GM23338 (cell line): ENCODE data around the gene RAB36. TPM values are rescaled to one million over a fixed set of nuclear protein-coding genes. Genes with fewer than 3 reads are reported as not detected.

Source experiments
- ATAC-seq: fragments of 200-7000 bp; cut with Tn5 transposase; 3 replicates; pipeline ENCODE4 v1.9.1; 2020
- DNase-seq: peaks from one replicate; pipeline ENCODE4 v3.0.0-alpha.2; 2015; ENCODE audit warnings: low spot score
- H2AFZ ChIP-seq: fragments of 200-600 bp; sonication (generic); 2 replicates; pipeline ENCODE4 v1.8.0; 2016; ENCODE audit warnings: antibody characterized with exemption, mild to moderate bottlenecking, moderate library complexity
- H3F3A ChIP-seq: fragments of 200-600 bp; sonication (generic); replicated peaks from 2 replicates; pipeline ENCODE4 v1.8.0; 2017; ENCODE audit warnings: antibody characterized with exemption, mixed run types, low read depth
- H3K27ac ChIP-seq: fragments of 200-600 bp; sonication (generic); 2 replicates; pipeline ENCODE4 v1.6.1; 2016; ENCODE audit warnings: low read depth
- H3K27me3 ChIP-seq: fragments of 200-600 bp; sonication (generic); 2 replicates; pipeline ENCODE4 v1.8.0; 2016; ENCODE audit warnings: mild to moderate bottlenecking, mixed run types, moderate library complexity; ENCODE audit not compliant: insufficient read depth
- H3K36me3 ChIP-seq: fragments of 200-600 bp; sonication (generic); 2 replicates; pipeline ENCODE4 v1.8.0; 2016; ENCODE audit warnings: mild to moderate bottlenecking; ENCODE audit not compliant: insufficient read depth
- H3K4me1 ChIP-seq: fragments of 200-600 bp; sonication (generic); 2 replicates; pipeline ENCODE4 v1.8.0; 2016; ENCODE audit warnings: mild to moderate bottlenecking, moderate library complexity; ENCODE audit not compliant: insufficient read depth
- H3K4me2 ChIP-seq: fragments of 200-600 bp; sonication (generic); 2 replicates; pipeline ENCODE4 v1.7.1; 2017; ENCODE audit warnings: mixed run types
- H3K4me3 ChIP-seq: fragments of 200-600 bp; sonication (generic); 2 replicates; pipeline ENCODE4 v1.6.1; 2016; ENCODE audit warnings: mixed run types
- H3K79me2 ChIP-seq: fragments of 200-600 bp; sonication (generic); replicated peaks from 2 replicates; pipeline ENCODE4 v1.8.0; 2017; ENCODE audit warnings: mild to moderate bottlenecking; ENCODE audit not compliant: insufficient read depth
- H3K9me2 ChIP-seq: fragments of 200-600 bp; sonication (generic); 2 replicates; pipeline ENCODE4 v1.8.0; 2017; ENCODE audit not compliant: insufficient read depth
- H4K20me1 ChIP-seq: fragments of 200-600 bp; sonication (generic); replicated peaks from 2 replicates; pipeline ENCODE4 v1.8.0; 2017; ENCODE audit warnings: mild to moderate bottlenecking; ENCODE audit not compliant: insufficient read depth
- H3K27ac Mint-ChIP-seq: 2 replicates; pipeline ENCODE4 v1.8.0; 2020; ENCODE audit warnings: inconsistent platforms, mild to moderate bottlenecking, moderate library complexity, mixed read lengths
- H3K27me3 Mint-ChIP-seq: 3 replicates; pipeline ENCODE4 v1.8.0; 2022; ENCODE audit warnings: low read depth, mild to moderate bottlenecking, moderate library complexity, mixed read lengths, inconsistent platforms; ENCODE audit not compliant: insufficient read depth, poor library complexity
- H3K36me3 Mint-ChIP-seq: 3 replicates; pipeline ENCODE4 v1.8.0; 2021; ENCODE audit warnings: low read depth, mild to moderate bottlenecking, inconsistent platforms, moderate library complexity, mixed read lengths
- H3K4me1 Mint-ChIP-seq: 3 replicates; pipeline ENCODE4 v1.8.0; 2020; ENCODE audit warnings: mild to moderate bottlenecking, inconsistent platforms, mixed read lengths
- H3K4me3 Mint-ChIP-seq: 3 replicates; pipeline ENCODE4 v1.8.0; 2021; ENCODE audit warnings: moderate library complexity, mild to moderate bottlenecking, inconsistent platforms, mixed read lengths
- H3K9me3 Mint-ChIP-seq: 3 replicates; pipeline ENCODE4 v1.8.0; 2020; ENCODE audit warnings: moderate library complexity, mild to moderate bottlenecking, inconsistent platforms, mixed read lengths
- CREB1 ChIP-seq: fragments of 250-450 bp; sonication (Bioruptor Pico); IDR thresholded peaks from 2 replicates; pipeline ENCODE4 v1.5.0; 2020; ENCODE audit warnings: low read depth, mild to moderate bottlenecking, moderate library complexity
- CTCF ChIP-seq, 2 experiments: fragments of 200-600 bp in 1 of 2; sonication (generic) in 1 of 2; conservative IDR thresholded peaks; 2 replicates each; pipeline versions ENCODE4 v1.5.1 to v1.6.1; 2016 to 2017; ENCODE audit warnings: antibody characterized with exemption in 2 of 2, low read depth in 2 of 2, mild to moderate bottlenecking in 2 of 2, moderate library complexity in 1 of 2
- ETS1 ChIP-seq: IDR thresholded peaks from 2 replicates; pipeline ENCODE4 v1.6.1; 2016; ENCODE audit warnings: antibody characterized with exemption
- EZH2 ChIP-seq: fragments of 200-600 bp; sonication (generic); IDR thresholded peaks from one replicate; pipeline ENCODE4 v1.8.0; 2017; ENCODE audit warnings: antibody characterized with exemption, mild to moderate bottlenecking, low read depth; ENCODE audit not compliant: unreplicated experiment
- EZH2phosphoT487 ChIP-seq: fragments of 200-600 bp; sonication (generic); IDR thresholded peaks from one replicate; pipeline ENCODE4 v1.8.1; 2018; ENCODE audit warnings: antibody characterized with exemption; ENCODE audit not compliant: unreplicated experiment
- JUNB ChIP-seq: IDR thresholded peaks from one replicate; pipeline ENCODE4 v1.6.1; 2016; ENCODE audit warnings: antibody characterized with exemption; ENCODE audit not compliant: unreplicated experiment
- NANOG ChIP-seq: IDR thresholded peaks from 2 replicates; pipeline ENCODE4 v1.6.1; 2016; ENCODE audit warnings: antibody characterized with exemption, borderline replicate concordance
- POLR2AphosphoS5 ChIP-seq: IDR thresholded peaks from 2 replicates; pipeline ENCODE4 v1.6.1; 2016; ENCODE audit warnings: antibody characterized with exemption, low read depth
- REST ChIP-seq: IDR thresholded peaks from one replicate; pipeline ENCODE4 v1.6.1; 2018; ENCODE audit warnings: antibody characterized with exemption; ENCODE audit not compliant: unreplicated experiment
- STAT1 ChIP-seq: IDR thresholded peaks from one replicate; pipeline ENCODE4 v1.6.1; 2016; ENCODE audit warnings: antibody characterized with exemption; ENCODE audit not compliant: unreplicated experiment
- ZNF114 ChIP-seq: fragments of 250-450 bp; sonication (Bioruptor Pico); IDR thresholded peaks from 2 replicates; pipeline ENCODE4 v1.5.0; 2020; ENCODE audit warnings: mild to moderate bottlenecking, moderate library complexity
- ZNF331 ChIP-seq: fragments of 250-450 bp; sonication (Bioruptor Pico); IDR thresholded peaks from 2 replicates; pipeline ENCODE4 v1.5.0; 2020; ENCODE audit warnings: low read depth, mild to moderate bottlenecking, moderate library complexity
- polyA plus RNA-seq: library from polyadenylated mRNA; unstranded; fragments of >200 nt; fragmentation: Nextera tagmentation; extraction: Ambion mirVana; gene quantifications from 2 replicates; pipeline ENCODE4 v1.2.1, GENCODE V29; 2016
- total RNA-seq: library from RNA; depleted of rRNA; stranded (reverse); fragments of >200 nt; shearing (Covaris generic); gene quantifications from 2 replicates; pipeline ENCODE4 v1.2.3, GENCODE V29; 2014
- TF ChIP-seq, protein P1 (sequence below): fragments of 250-450 bp; sonication (Bioruptor Pico); IDR thresholded peaks from 2 replicates; pipeline ENCODE4 v1.5.0; 2020; ENCODE audit warnings: mild to moderate bottlenecking, moderate library complexity

The RAB36 gene
- total and polyA plus RNA-seq, 2 experiments from 2014 or later: 0.58 to 1.2 TPM

GRCh38 chr22:23118647-23119493, 26.4 kb upstream of the RAB36 start:
- Histone ChIP-seq H3K4me3 (no peak overlapping the region), H3K4me1 (no peaks in the 10 kb centered on the region; the same call in 1 of the 2 replicates), H3K27ac (no peak overlapping the region), H4K20me1 (no peaks in the 10 kb centered on the region), H3K27me3 (no peaks in the 10 kb centered on the region), H3K79me2 (no peaks in the 10 kb centered on the region), H3K36me3 (no peaks in the 10 kb centered on the region), H2AFZ (no peak overlapping the region), H3K4me2 (no peak overlapping the region), H3F3A (no peaks in the 10 kb centered on the region), H3K9me2 (no peaks in the 10 kb centered on the region)
- TF ChIP-seq CREB1 (CRISPR knock-in tag) (no peak), JUNB (no peak), CTCF (conservative IDR thresholded peaks at IDR 0.05; ENCODE audit: low read depth in 2 of 2) (no peak), EZH2 (no peak), ZNF114 (no peak), STAT1 (no peak), NANOG (no peak), ETS1 (no peak), EZH2phosphoT487 (no peak), ZNF331 (CRISPR knock-in tag) (no peak), REST (no peak), POLR2AphosphoS5 (no peak)
- TF ChIP-seq, protein P1, sequence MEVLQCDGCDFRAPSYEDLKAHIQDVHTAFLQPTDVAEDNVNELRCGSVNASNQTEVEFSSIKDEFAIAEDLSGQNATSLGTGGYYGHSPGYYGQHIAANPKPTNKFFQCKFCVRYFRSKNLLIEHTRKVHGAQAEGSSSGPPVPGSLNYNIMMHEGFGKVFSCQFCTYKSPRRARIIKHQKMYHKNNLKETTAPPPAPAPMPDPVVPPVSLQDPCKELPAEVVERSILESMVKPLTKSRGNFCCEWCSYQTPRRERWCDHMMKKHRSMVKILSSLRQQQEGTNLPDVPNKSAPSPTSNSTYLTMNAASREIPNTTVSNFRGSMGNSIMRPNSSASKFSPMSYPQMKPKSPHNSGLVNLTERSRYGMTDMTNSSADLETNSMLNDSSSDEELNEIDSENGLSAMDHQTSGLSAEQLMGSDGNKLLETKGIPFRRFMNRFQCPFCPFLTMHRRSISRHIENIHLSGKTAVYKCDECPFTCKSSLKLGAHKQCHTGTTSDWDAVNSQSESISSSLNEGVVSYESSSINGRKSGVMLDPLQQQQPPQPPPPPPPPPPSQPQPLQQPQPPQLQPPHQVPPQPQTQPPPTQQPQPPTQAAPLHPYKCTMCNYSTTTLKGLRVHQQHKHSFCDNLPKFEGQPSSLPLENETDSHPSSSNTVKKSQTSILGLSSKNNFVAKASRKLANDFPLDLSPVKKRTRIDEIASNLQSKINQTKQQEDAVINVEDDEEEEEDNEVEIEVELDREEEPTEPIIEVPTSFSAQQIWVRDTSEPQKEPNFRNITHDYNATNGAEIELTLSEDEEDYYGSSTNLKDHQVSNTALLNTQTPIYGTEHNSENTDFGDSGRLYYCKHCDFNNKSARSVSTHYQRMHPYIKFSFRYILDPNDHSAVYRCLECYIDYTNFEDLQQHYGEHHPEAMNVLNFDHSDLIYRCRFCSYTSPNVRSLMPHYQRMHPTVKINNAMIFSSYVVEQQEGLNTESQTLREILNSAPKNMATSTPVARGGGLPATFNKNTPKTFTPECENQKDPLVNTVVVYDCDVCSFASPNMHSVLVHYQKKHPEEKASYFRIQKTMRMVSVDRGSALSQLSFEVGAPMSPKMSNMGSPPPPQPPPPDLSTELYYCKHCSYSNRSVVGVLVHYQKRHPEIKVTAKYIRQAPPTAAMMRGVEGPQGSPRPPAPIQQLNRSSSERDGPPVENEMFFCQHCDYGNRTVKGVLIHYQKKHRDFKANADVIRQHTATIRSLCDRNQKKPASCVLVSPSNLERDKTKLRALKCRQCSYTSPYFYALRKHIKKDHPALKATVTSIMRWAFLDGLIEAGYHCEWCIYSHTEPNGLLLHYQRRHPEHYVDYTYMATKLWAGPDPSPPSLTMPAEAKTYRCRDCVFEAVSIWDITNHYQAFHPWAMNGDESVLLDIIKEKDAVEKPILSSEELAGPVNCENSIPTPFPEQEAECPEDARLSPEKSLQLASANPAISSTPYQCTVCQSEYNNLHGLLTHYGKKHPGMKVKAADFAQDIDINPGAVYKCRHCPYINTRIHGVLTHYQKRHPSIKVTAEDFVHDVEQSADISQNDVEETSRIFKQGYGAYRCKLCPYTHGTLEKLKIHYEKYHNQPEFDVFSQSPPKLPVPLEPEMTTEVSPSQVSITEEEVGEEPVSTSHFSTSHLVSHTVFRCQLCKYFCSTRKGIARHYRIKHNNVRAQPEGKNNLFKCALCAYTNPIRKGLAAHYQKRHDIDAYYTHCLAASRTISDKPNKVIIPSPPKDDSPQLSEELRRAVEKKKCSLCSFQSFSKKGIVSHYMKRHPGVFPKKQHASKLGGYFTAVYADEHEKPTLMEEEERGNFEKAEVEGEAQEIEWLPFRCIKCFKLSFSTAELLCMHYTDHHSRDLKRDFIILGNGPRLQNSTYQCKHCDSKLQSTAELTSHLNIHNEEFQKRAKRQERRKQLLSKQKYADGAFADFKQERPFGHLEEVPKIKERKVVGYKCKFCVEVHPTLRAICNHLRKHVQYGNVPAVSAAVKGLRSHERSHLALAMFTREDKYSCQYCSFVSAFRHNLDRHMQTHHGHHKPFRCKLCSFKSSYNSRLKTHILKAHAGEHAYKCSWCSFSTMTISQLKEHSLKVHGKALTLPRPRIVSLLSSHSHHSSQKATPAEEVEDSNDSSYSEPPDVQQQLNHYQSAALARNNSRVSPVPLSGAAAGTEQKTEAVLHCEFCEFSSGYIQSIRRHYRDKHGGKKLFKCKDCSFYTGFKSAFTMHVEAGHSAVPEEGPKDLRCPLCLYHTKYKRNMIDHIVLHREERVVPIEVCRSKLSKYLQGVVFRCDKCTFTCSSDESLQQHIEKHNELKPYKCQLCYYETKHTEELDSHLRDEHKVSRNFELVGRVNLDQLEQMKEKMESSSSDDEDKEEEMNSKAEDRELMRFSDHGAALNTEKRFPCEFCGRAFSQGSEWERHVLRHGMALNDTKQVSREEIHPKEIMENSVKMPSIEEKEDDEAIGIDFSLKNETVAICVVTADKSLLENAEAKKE: no peak
- no peaks in the 10 kb centered on the region for H3K9me3 Mint-ChIP-seq
- no peak overlapping the region for H3K4me3 Mint-ChIP-seq
- H3K36me3 Mint-ChIP-seq: no peaks in the 10 kb centered on the region
- H3K4me1 Mint-ChIP-seq: peaks cover 7% of the 10 kb centered on the region
- DNase-seq: no peak
- ATAC-seq: no peak
- peaks cover 8% of the 10 kb centered on the region for H3K27me3 Mint-ChIP-seq
- H3K27ac Mint-ChIP-seq: no peak overlapping the region; the same call in 1 of the 2 replicates
